IMR-90 (cell line): ENCODE data around the gene FOXL3. TPM values are rescaled to one million over a fixed set of nuclear protein-coding genes. Genes with fewer than 3 reads are reported as not detected.

Source experiments
- ATAC-seq: fragments of 200-7000 bp; cut with Tn5 transposase; 2 replicates; pipeline ENCODE4 v1.9.1; 2020; ENCODE audit warnings: low read depth, mild to moderate bottlenecking, moderate library complexity
- BruUV-seq: library from RNA; stranded (reverse); fragments of 400-500 nt; replicated peaks from 2 replicates; lab custom pipeline; 2021; lab: Mats Ljungman, UMichigan
- CTCF ChIA-PET: fragments of 300-600 bp; formaldehyde crosslinking; extraction: SDS; loops from one replicate; lab custom pipeline; 2021; ENCODE audit warnings: antibody characterized with exemption; lab: Yijun Ruan, JAX
- POLR2A ChIA-PET: fragments of 300-600 bp; sonication (Branson Sonifier 250); formaldehyde crosslinking; loops from one replicate; lab custom pipeline; 2022; ENCODE audit warnings: antibody characterized with exemption; ENCODE audit not compliant: unreplicated experiment; lab: Charles Lee
- DNase-seq: peaks from one replicate; pipeline ENCODE4 v3.0.0; 2013
- H2AFZ ChIP-seq: replicated peaks from 2 replicates; pipeline ENCODE3; 2013; ENCODE audit warnings: low read length, mild to moderate bottlenecking; ENCODE audit not compliant: poor library complexity
- H2AK5ac ChIP-seq: 2 replicates; pipeline ENCODE4 v1.6.1; 2013; ENCODE audit warnings: low read depth, low read length, inconsistent platforms
- H2AK9ac ChIP-seq: replicated peaks from 2 replicates; pipeline ENCODE3; 2013; ENCODE audit warnings: mild to moderate bottlenecking, low read depth, low read length, moderate library complexity; ENCODE audit not compliant: poor library complexity
- H2BK120ac ChIP-seq: 2 replicates; pipeline ENCODE4 v1.6.1; 2013; ENCODE audit warnings: low read depth, low read length, inconsistent platforms
- H2BK15ac ChIP-seq: 3 replicates; pipeline ENCODE4 v1.6.1; 2013; ENCODE audit warnings: low read depth, low read length, inconsistent platforms
- H2BK20ac ChIP-seq: 2 replicates; pipeline ENCODE4 v1.6.1; 2013; ENCODE audit warnings: low read depth, mild to moderate bottlenecking, inconsistent platforms, low read length, moderate library complexity
- H2BK5ac ChIP-seq: 2 replicates; pipeline ENCODE4 v1.6.1; 2013; ENCODE audit warnings: mild to moderate bottlenecking, low read depth, low read length, inconsistent platforms; ENCODE audit not compliant: poor library complexity, severe bottlenecking
- H3K14ac ChIP-seq: replicated peaks from 2 replicates; pipeline ENCODE4 v1.6.1; 2013; ENCODE audit warnings: low read depth, low read length, inconsistent platforms
- H3K18ac ChIP-seq: 2 replicates; pipeline ENCODE4 v1.6.1; 2013; ENCODE audit warnings: low read depth, low read length, control low read depth
- H3K23ac ChIP-seq: 2 replicates; pipeline ENCODE4 v1.6.1; 2013; ENCODE audit warnings: low read depth, low read length, inconsistent platforms
- H3K27ac ChIP-seq: 2 replicates; pipeline ENCODE4 v1.5.1; 2013; ENCODE audit warnings: mild to moderate bottlenecking, control low read depth, low read length; ENCODE audit not compliant: insufficient read depth
- H3K27me3 ChIP-seq: 2 replicates; pipeline ENCODE4 v1.6.1; 2013; ENCODE audit warnings: low read length; ENCODE audit not compliant: control insufficient read depth, insufficient read depth
- H3K36me3 ChIP-seq: 2 replicates; pipeline ENCODE4 v1.6.1; 2013; ENCODE audit warnings: low read length, mixed read lengths; ENCODE audit not compliant: control insufficient read depth, insufficient read depth
- H3K4ac ChIP-seq: 2 replicates; pipeline ENCODE4 v1.6.1; 2013; ENCODE audit warnings: low read depth, low read length, inconsistent platforms
- H3K4me1 ChIP-seq: 2 replicates; pipeline ENCODE4 v1.6.1; 2013; ENCODE audit warnings: low read length, mixed read lengths; ENCODE audit not compliant: control insufficient read depth, insufficient read depth
- H3K4me2 ChIP-seq: 2 replicates; pipeline ENCODE4 v1.6.1; 2013; ENCODE audit warnings: low read depth, mild to moderate bottlenecking, control low read depth, low read length, moderate library complexity
- H3K4me3 ChIP-seq: 2 replicates; pipeline ENCODE4 v1.5.1; 2013; ENCODE audit warnings: low read depth, mild to moderate bottlenecking, control low read depth, low read length, moderate library complexity; ENCODE audit not compliant: insufficient read depth
- H3K56ac ChIP-seq: 2 replicates; pipeline ENCODE4 v1.6.1; 2013; ENCODE audit warnings: low read length, inconsistent platforms; ENCODE audit not compliant: insufficient read depth; ENCODE audit errors: extremely low read depth
- H3K79me1 ChIP-seq, 2 experiments: 2 replicates each; pipeline ENCODE4 v1.6.1; 2013; ENCODE audit warnings: low read length in 2 of 2, inconsistent platforms in 1 of 2, low read depth in 1 of 2
- H3K9ac ChIP-seq: 2 replicates; pipeline ENCODE4 v1.6.1; 2013; ENCODE audit warnings: low read depth, low read length, control low read depth
- H3K9me1 ChIP-seq: 2 replicates; pipeline ENCODE4 v1.6.1; 2013; ENCODE audit warnings: low read length, inconsistent platforms; ENCODE audit not compliant: insufficient read depth
- H3K9me3 ChIP-seq: 2 replicates; pipeline ENCODE4 v1.6.1; 2013; ENCODE audit warnings: low read length; ENCODE audit not compliant: control insufficient read depth, insufficient read depth
- H4K20me1 ChIP-seq: 2 replicates; pipeline ENCODE4 v1.6.1; 2013; ENCODE audit warnings: low read length, inconsistent platforms; ENCODE audit not compliant: insufficient read depth
- H4K5ac ChIP-seq: 2 replicates; pipeline ENCODE4 v1.6.1; 2013; ENCODE audit warnings: mild to moderate bottlenecking, low read depth, low read length, control low read depth
- H4K8ac ChIP-seq, 2 experiments: 2 replicates each; pipeline ENCODE4 v1.6.1; 2013; ENCODE audit warnings: low read depth in 2 of 2, low read length in 2 of 2, control low read depth in 1 of 2, inconsistent platforms in 1 of 2
- H4K91ac ChIP-seq: 2 replicates; pipeline ENCODE4 v1.6.1; 2013; ENCODE audit warnings: low read depth, low read length, inconsistent platforms; ENCODE audit not compliant: insufficient read depth
- CEBPB ChIP-seq: IDR thresholded peaks from 2 replicates; pipeline ENCODE4 v1.6.1; 2012; ENCODE audit warnings: low read depth, low read length, improper control_type of control experiment
- FOS ChIP-seq: fragments of 150-350 bp; IDR thresholded peaks from 2 replicates; pipeline ENCODE4 v1.6.1; 2016; ENCODE audit warnings: low read depth, low read length
- RAD21 ChIP-seq: IDR thresholded peaks from 2 replicates; pipeline ENCODE4 v1.6.1; 2012; ENCODE audit warnings: low read length, improper control_type of control experiment
- WGBS, 2 experiments: methylation state at CpG; one replicate each; pipeline versions ENCODE4 v1.1.5 to v1.1.7; 2013; ENCODE audit warnings: missing lambda C conversion rate in 2 of 2; ENCODE audit not compliant: insufficient read length in 1 of 2; ENCODE audit errors: extremely low coverage in 2 of 2; 5-methylcytosine and 5-hydroxymethylcytosine counted together
- dilution Hi-C: fragments of 300-500 bp; cut with HindIII; formaldehyde crosslinking; loops from one replicate; pipeline ENCODE4 v1.14.3; 2018; ENCODE audit warnings: low sequenced_read_pairs; ENCODE audit not compliant: unreplicated experiment
- in situ Hi-C: fragments of 300-500 bp; cut with MboI; formaldehyde crosslinking; loops from 3 replicates; pipeline ENCODE4 v1.14.3; 2019; ENCODE audit warnings: low sequenced_read_pairs, inconsistent platforms, mixed read lengths
- intact Hi-C: fragments of 100-400 bp; cut with micrococcal nuclease; formaldehyde crosslinking; loops from 2 replicates; pipeline ENCODE4 v1.10.0; 2022
- polyA plus RNA-seq, 3 experiments: library from polyadenylated mRNA; depleted of rRNA; stranded (reverse); fragments of >200 nt; gene quantifications; 2 replicates each; pipeline ENCODE4 v1.2.3, GENCODE V29; 2012; ENCODE audit warnings: low replicate concordance in 1 of 3
- total RNA-seq: library from RNA; depleted of rRNA; stranded (reverse); fragments of >200 nt; gene quantifications from 2 replicates; pipeline ENCODE4 v1.2.3, GENCODE V29; 2012

FOXL3 gene
- total and polyA plus RNA-seq, 2 of the 4 experiments (the other 2 are of a cell fraction) = not detected

- TF ChIP-seq FOS (no peak), CEBPB (no peak), RAD21 (no peak)
- BruUV-seq = no TSS peak
- Histone ChIP-seq H3K9ac (no peak overlapping the region), H3K4me2 (no peak overlapping the region), H2BK5ac (no peak overlapping the region), H3K79me1 (no peaks in the 10 kb centered on the region), H3K27me3 (peaks cover 14% of the 10 kb centered on the region), H3K4me3 (no peak overlapping the region), H3K56ac (no peak overlapping the region), H4K8ac (no peak overlapping the region), H4K91ac (no peak overlapping the region), H3K4me1 (no peaks in the 10 kb centered on the region), H2BK20ac (no peak overlapping the region), H3K14ac (no peak overlapping the region), H3K27ac (no peak overlapping the region), H3K4ac (no peak overlapping the region), H2BK120ac (no peak overlapping the region), H4K5ac (no peak overlapping the region), H3K18ac (no peak overlapping the region), H3K23ac (no peak overlapping the region), H2AFZ (no peak overlapping the region), H2AK5ac (no peak overlapping the region), H3K36me3 (no peaks in the 10 kb centered on the region), H3K9me3 (peaks cover 4% of the 10 kb centered on the region), H4K20me1 (peaks cover 3% of the 10 kb centered on the region; the same call in 1 of the 2 replicates), H3K9me1 (0 out of 2 replicates have a peak, but pooled peaks cover 4% of the 10 kb centered on the region), H2AK9ac (no peak overlapping the region), H2BK15ac (no peak overlapping the region)
- ATAC-seq (no peak), DNase-seq (no peak)
- ChIA-PET CTCF (no interaction called here), POLR2A (no interaction called here)
- 74% methylated on average over 13 of the region's 19 CpGs; no CpG with 5 or more reads in 1 of the 2 experiments for WGBS, 2 experiments
- dilution Hi-C loops = no loop called here
- in situ Hi-C loops = no loop called here
- intact Hi-C loops = no loop called here
Measured at GRCh38 chr7:304574-305409, 14.8 kb downstream of the FOXL3 start.
